Panc1 (cell line): ENCODE data around the gene GRM3. TPM values are rescaled to one million over a fixed set of nuclear protein-coding genes. Genes with fewer than 3 reads are reported as not detected.

Experiments
- ATAC-seq: fragments of 200-7000 bp; cut with Tn5 transposase; 2 replicates; pipeline ENCODE4 v1.9.1; 2020; ENCODE audit warnings: mild to moderate bottlenecking, moderate library complexity
- BruUV-seq: library from RNA; stranded (reverse); fragments of 400-500 nt; replicated peaks from 2 replicates; lab custom pipeline; 2021; lab: Mats Ljungman, UMichigan
- CTCF ChIA-PET: fragments of 300-600 bp; sonication (Branson Sonifier 250); formaldehyde crosslinking; loops from one replicate; lab custom pipeline; 2022; ENCODE audit warnings: antibody characterized with exemption; lab: Charles Lee
- POLR2A ChIA-PET: fragments of 300-600 bp; sonication (Branson Sonifier 250); formaldehyde crosslinking; loops from one replicate; lab custom pipeline; 2022; ENCODE audit warnings: antibody characterized with exemption; lab: Charles Lee
- DNase-seq: peaks from one replicate; pipeline ENCODE4 v3.0.0-alpha.2; 2010; ENCODE audit warnings: low read depth, low spot score
- H3K27ac ChIP-seq: 2 replicates; pipeline ENCODE4 v1.5.1; 2011; ENCODE audit warnings: mild to moderate bottlenecking, low read length, inconsistent platforms
- H3K27me3 ChIP-seq: fragments of 200-500 bp; sonication (Bioruptor generic); 2 replicates; pipeline ENCODE4 v1.6.0; 2014; ENCODE audit warnings: low read length, inconsistent platforms; ENCODE audit not compliant: control insufficient read depth, insufficient read depth
- H3K36me3 ChIP-seq: fragments of 200-500 bp; sonication (Bioruptor generic); 2 replicates; pipeline ENCODE4 v1.5.1; 2014; ENCODE audit warnings: inconsistent platforms, mild to moderate bottlenecking, low read length, moderate library complexity; ENCODE audit not compliant: control insufficient read depth, insufficient read depth
- H3K4me1 ChIP-seq: 2 replicates; pipeline ENCODE4 v1.5.1; 2011; ENCODE audit warnings: inconsistent platforms, mild to moderate bottlenecking, low read length, moderate library complexity; ENCODE audit not compliant: control insufficient read depth, insufficient read depth
- H3K4me3 ChIP-seq, 2 experiments: 2 replicates each; pipeline ENCODE4 v1.5.1; 2011 to 2012; ENCODE audit warnings: low read depth in 2 of 2, low read length in 2 of 2, mild to moderate bottlenecking in 2 of 2, inconsistent platforms in 1 of 2, moderate library complexity in 1 of 2
- H3K9me3 ChIP-seq: fragments of 200-500 bp; sonication (Bioruptor generic); 2 replicates; pipeline ENCODE4 v1.5.1; 2014; ENCODE audit warnings: low read depth, mild to moderate bottlenecking, inconsistent platforms, low read length, moderate library complexity; ENCODE audit not compliant: control insufficient read depth, insufficient read depth
- POLR2AphosphoS5 ChIP-seq: IDR thresholded peaks from 2 replicates; pipeline ENCODE4 v1.6.1; 2012; ENCODE audit warnings: mild to moderate bottlenecking, low read depth, low read length, moderate library complexity
- SIN3A ChIP-seq: IDR thresholded peaks from 2 replicates; pipeline ENCODE4 v1.6.1; 2012; ENCODE audit warnings: low read depth, mild to moderate bottlenecking, low read length, moderate library complexity, borderline replicate concordance; ENCODE audit not compliant: insufficient read depth
- TCF7L2 ChIP-seq: IDR thresholded peaks from 2 replicates; pipeline ENCODE4 v1.6.1; 2011; ENCODE audit warnings: mild to moderate bottlenecking, low read depth, low read length, inconsistent platforms
- in situ Hi-C: cut with HindIII; loops from 2 replicates; pipeline ENCODE4 v1.10.0; 2016; ENCODE audit warnings: low sequenced_read_pairs, low pct_unique_long_range_greater_than_20kb
- intact Hi-C: fragments of 100-400 bp; cut with micrococcal nuclease; formaldehyde crosslinking; loops from one replicate; pipeline ENCODE4 v1.10.0; 2022; ENCODE audit not compliant: unreplicated experiment
- total RNA-seq: library from RNA; stranded (reverse); gene quantifications from one replicate; pipeline ENCODE4 v1.2.1, GENCODE V29; 2021; ENCODE audit not compliant: unreplicated experiment
- TF ChIP-seq, protein P1 (sequence below): fragments of 450-650 bp; IDR thresholded peaks from 2 replicates; pipeline ENCODE4 v1.5.1; 2017; ENCODE audit warnings: mild to moderate bottlenecking
- TF ChIP-seq, protein P2 (sequence below), 2 experiments: IDR thresholded peaks; 2 replicates each; pipeline ENCODE4 v1.6.1; 2011 to 2012; ENCODE audit warnings: low read depth in 2 of 2, control low read depth in 1 of 2, low read length in 1 of 2, mild to moderate bottlenecking in 1 of 2, moderate library complexity in 1 of 2; ENCODE audit not compliant: insufficient read depth in 1 of 2

GRM3 gene
- total RNA-seq, 1 experiment from 2014 or later, result not detected

DNA sequence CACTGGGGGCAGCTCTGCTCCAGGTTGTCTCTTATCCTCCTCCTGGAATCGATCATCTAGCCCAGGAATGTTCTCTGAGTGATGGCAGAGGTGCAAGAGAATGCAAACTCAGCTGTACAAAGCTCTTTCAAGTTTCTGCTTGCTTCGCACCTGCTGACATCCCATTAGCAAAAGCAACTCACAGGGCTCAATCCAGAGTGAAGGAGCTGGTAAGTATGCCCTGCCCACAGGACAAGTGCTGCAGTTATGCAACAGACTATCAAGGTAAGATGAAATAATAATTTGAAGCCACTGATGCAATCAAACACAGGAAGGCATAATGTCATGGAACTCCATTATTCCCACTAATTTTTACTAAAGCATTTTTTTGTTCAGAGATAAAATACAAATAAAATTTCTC, 122.2 kb downstream of the GRM3 start:
- POLR2A ChIA-PET, result no interaction called here
- Histone ChIP-seq H3K4me3 (no peak overlapping the region), H3K9me3 (no peaks in the 10 kb centered on the region), H3K27me3 (no peaks in the 10 kb centered on the region), H3K4me1 (no peaks in the 10 kb centered on the region), H3K27ac (no peak overlapping the region), H3K36me3 (no peaks in the 10 kb centered on the region)
- CTCF ChIA-PET, result no interaction called here
- intact Hi-C loops (no loop called here), in situ Hi-C loops (no loop called here)
- DNase-seq (no peak), ATAC-seq (no peak)
- BruUV-seq, result no TSS peak
- TF ChIP-seq TCF7L2, result no peak
- TF ChIP-seq, protein P1, sequence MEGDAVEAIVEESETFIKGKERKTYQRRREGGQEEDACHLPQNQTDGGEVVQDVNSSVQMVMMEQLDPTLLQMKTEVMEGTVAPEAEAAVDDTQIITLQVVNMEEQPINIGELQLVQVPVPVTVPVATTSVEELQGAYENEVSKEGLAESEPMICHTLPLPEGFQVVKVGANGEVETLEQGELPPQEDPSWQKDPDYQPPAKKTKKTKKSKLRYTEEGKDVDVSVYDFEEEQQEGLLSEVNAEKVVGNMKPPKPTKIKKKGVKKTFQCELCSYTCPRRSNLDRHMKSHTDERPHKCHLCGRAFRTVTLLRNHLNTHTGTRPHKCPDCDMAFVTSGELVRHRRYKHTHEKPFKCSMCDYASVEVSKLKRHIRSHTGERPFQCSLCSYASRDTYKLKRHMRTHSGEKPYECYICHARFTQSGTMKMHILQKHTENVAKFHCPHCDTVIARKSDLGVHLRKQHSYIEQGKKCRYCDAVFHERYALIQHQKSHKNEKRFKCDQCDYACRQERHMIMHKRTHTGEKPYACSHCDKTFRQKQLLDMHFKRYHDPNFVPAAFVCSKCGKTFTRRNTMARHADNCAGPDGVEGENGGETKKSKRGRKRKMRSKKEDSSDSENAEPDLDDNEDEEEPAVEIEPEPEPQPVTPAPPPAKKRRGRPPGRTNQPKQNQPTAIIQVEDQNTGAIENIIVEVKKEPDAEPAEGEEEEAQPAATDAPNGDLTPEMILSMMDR, result no peak
- no peak for TF ChIP-seq POLR2AphosphoS5
- TF ChIP-seq SIN3A, result no peak
- TF ChIP-seq, protein P2, sequence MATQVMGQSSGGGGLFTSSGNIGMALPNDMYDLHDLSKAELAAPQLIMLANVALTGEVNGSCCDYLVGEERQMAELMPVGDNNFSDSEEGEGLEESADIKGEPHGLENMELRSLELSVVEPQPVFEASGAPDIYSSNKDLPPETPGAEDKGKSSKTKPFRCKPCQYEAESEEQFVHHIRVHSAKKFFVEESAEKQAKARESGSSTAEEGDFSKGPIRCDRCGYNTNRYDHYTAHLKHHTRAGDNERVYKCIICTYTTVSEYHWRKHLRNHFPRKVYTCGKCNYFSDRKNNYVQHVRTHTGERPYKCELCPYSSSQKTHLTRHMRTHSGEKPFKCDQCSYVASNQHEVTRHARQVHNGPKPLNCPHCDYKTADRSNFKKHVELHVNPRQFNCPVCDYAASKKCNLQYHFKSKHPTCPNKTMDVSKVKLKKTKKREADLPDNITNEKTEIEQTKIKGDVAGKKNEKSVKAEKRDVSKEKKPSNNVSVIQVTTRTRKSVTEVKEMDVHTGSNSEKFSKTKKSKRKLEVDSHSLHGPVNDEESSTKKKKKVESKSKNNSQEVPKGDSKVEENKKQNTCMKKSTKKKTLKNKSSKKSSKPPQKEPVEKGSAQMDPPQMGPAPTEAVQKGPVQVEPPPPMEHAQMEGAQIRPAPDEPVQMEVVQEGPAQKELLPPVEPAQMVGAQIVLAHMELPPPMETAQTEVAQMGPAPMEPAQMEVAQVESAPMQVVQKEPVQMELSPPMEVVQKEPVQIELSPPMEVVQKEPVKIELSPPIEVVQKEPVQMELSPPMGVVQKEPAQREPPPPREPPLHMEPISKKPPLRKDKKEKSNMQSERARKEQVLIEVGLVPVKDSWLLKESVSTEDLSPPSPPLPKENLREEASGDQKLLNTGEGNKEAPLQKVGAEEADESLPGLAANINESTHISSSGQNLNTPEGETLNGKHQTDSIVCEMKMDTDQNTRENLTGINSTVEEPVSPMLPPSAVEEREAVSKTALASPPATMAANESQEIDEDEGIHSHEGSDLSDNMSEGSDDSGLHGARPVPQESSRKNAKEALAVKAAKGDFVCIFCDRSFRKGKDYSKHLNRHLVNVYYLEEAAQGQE (IDR thresholded peaks at IDR 0.05; ENCODE audit: insufficient read depth in 1 of 2, low read depth in 2 of 2, low read length in 1 of 2), result no peak

DNA sequence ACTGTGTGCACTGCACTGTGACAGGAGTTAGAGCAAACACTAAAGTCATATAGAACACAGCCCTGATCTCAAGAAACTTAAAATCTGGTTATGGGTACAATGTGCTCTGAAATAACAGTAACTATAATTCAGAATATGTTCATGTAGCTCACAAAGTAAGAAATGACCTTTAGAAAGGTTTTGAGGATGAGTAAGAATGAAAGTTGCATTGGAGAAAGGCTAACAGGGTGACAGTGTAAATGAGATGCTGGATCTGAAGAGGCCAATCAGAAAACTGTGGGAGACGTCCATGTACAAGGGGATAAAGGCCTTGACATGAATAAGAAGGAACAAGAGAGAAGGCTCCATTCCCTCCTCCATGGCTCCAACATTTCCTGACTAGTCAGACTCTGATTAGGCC, 124.7 kb downstream of the GRM3 start:
- intact Hi-C loops (no loop called here), in situ Hi-C loops (no loop called here)
- no peaks in the 10 kb centered on the region for H3K36me3 ChIP-seq
- no peak for TF ChIP-seq POLR2AphosphoS5
- no peak for TF ChIP-seq TCF7L2
- TF ChIP-seq SIN3A, result no peak
- TF ChIP-seq, protein P1, result no peak
- TF ChIP-seq, protein P2 (IDR thresholded peaks at IDR 0.05; ENCODE audit: insufficient read depth in 1 of 2, low read depth in 2 of 2, low read length in 1 of 2), result no peak
- H3K27ac ChIP-seq, result no peak overlapping the region
- ATAC-seq, result no peak
- H3K9me3 ChIP-seq, result no peaks in the 10 kb centered on the region
- H3K4me3 ChIP-seq, result no peak overlapping the region
- ChIA-PET CTCF (no interaction called here), POLR2A (no interaction called here)
- no peak for DNase-seq
- H3K4me1 ChIP-seq, result no peaks in the 10 kb centered on the region
- H3K27me3 ChIP-seq, result no peaks in the 10 kb centered on the region
- BruUV-seq, result no TSS peak
